ENCODE measurements around the gene ANTXR2.
"Not testable (repeated sequence)": the region's sequence is repeated elsewhere in the genome, so short reads cannot be mapped to it uniquely, and the experiment has no call there.

Gene ANTXR2

DNA sequence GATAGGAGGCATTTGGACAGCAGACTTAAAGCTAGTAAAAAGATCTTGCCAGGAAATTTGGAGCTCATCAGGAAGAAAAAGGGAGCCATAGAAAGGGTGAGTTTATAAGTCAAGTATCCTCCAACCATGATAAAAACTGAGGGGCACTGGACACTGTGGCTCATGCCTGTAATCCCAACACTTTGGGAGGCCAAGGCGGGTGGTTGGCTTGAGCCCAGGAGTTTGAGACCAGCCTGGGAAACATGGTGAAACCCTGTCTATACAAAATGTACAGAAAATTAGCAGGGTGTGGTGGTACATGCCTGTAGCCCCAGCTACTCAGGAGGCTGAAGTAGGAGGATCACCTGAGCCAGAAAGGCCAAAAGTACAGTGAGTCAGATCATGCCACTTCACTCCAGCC is 48.7 kb downstream of the ANTXR2 start:
- DNase-seq (ENCODE audit: low spot score) = no peak

DNA sequence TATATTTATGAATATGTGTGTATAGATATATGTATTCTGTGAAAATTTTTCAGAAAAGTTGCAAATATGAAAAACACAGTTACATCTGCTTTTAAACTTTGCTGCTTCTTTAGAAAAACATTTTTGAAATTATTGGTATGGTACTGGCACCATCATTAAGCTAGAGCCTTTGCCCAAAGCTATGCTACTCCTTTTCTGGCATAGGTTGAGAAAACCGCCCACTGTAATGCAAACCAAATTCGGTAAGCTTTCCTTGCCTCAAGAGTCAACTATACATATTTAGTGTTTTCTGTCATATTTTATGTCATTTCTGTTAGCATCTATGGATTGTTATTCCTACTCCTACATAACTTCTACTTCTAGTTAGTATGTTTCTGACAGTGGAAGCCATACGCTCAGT is 50.7 kb downstream of the ANTXR2 start:
- DNase-seq (ENCODE audit: low spot score) = no peak

DNA sequence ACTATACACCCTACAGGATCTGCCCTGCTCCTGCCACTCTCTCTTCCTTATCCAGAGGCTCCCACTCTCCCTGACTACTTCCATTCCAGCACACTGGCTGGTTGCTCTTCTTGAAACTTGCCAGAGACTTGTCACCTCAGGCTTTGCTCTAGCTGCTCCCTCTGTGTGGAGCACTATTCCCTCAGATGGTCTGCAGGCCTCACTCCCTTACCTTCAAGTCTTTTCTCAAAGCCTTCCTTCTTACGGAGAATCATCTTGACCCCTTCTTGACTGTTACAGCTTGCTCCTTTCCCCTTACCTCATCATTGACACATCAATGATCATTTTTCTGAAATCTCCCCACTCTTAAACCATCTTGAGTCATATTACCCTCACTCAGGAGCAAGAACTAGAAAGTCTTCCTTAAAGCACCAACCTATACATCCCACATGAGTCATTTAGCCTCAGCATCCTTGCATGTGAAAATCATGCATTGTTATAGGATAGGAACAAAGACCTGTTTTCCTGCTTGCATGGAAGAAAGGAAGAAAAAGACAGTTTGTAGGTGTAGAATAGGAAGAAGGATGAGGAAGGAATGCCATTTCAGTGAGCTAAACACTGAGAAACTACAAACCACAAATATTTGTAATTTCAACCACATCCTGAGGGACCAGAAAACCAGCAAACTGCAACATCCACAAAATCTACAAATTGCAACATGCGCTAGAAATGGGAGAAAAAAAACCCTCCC is 55.7 kb downstream of the ANTXR2 start:
- peak; percentile 53 for DNase-seq (ENCODE audit: low spot score)

DNA sequence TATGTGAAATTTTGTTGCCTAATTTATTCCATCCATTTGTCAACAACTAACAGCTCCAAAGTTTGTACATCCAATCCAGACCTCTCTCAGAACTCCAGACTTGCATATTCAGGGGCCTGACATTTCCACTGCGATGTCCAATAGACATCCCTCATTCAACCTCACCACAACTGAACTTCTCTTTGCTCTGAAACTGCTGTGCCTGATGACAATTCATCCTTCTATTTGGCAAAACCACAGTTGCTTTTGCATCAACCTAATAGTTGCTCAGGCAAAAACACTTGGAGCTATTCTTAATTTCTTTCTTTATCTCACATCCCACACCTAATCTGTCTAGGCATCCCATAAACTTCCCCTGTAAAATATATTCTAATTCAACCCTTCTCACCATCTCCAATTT is 56.5 kb downstream of the ANTXR2 start:
- no peak for DNase-seq (ENCODE audit: low spot score)

DNA sequence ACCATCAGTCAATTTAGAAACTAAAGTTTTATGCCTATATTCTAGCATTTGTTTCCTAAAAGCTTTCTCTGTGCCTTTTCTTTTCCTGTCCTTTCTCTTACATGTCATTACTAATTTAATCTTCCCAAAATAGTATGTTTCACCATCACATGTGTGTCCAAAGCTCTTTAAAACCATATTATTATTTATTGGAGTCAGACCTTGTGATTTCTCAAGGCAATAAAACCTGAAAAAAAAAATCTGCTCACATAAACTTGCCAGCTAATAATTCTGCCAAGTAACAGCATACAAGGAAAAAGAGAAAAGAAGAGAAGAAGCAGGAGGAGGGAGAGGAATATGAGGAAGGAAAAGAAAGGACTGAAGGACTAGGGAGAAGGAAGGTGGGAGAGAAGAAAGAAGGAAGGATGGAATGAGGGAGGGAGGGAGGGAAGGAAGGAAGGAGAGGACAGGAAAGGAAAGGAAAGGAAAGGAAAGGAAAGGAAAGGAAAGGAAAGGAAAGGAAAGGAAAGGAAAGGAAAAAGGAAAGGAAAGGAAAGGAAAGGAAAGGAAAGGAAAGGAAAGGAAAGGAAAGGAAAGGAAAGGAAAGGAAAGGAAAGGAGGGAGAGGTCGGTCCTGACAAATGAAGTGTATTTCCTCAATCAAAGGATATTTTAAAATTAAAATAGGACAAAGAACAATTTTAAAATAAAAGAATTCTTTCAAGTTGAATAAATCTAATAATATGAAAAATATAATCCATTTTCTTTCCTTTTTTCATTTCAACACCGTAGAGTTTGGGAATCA is 57.4 kb downstream of the ANTXR2 start:
- DNase-seq (ENCODE audit: low spot score) = no peak

DNA sequence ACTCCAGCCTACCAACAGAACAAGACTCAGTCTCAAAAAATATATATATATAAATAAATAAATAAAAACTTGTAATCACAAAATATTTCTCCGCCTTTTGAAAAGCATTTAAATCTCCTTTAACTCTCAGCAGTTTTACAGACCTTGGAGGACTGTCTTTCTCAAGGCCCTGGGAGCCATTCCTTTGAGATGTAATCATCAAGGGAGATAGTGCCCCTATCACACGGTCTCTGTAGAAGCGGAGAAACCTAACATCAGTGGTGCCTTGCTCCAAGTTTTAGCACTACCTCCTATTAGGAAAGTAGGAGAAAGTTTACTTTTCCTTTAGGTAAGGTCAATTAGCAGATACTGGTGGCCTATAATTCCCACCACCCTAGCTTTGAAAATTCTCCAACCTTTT is 58.5 kb downstream of the ANTXR2 start:
- no peak for DNase-seq (ENCODE audit: low spot score)

DNA sequence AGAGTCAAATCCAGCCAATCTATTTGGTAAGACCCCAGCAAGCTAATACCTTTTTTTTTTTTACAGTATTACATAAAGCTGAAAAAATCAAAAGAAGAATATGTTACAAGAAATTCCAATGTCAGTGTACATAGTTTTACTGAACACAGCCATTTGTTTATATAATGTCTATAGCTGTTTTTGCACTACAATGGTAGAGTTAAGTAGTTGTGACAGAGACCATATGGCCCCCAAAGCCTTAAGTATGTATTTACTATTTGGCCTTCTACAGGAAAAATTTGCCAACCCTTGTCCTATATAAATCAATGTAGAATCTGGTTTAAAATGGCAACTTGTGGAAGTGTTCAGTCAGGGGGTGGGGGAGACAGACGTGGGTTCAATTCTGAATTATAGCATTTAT is 60.7 kb downstream of the ANTXR2 start:
- no peak for DNase-seq (ENCODE audit: low spot score)

DNA sequence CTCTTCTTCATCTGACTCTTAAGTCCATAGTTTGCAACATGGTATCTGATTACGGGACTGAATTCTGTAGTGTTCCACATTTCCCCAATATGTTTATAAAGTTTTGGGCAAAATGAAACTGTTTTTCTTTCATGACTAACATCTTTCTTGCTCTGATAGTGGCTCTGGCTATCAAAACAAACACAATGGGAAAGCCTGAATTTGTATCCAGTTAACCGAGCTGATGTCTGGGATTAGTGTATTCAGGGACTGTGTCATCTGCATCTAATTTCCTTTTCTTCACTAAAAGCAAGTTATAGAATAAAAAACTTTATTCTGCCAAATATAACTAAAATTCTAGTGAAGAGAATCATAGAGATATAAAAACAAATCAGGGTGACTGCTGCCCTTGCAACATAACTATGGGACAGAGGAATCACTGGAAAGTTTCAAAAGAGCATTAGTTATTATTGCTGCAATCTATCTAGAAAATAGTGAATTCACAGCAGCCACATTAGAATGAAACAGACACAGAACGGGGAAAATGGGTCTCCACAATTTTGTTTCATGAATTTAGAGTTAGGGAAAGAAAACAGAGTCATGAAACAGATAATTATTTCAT is 61.3 kb downstream of the ANTXR2 start:
- no peak for DNase-seq (ENCODE audit: low spot score)

DNA sequence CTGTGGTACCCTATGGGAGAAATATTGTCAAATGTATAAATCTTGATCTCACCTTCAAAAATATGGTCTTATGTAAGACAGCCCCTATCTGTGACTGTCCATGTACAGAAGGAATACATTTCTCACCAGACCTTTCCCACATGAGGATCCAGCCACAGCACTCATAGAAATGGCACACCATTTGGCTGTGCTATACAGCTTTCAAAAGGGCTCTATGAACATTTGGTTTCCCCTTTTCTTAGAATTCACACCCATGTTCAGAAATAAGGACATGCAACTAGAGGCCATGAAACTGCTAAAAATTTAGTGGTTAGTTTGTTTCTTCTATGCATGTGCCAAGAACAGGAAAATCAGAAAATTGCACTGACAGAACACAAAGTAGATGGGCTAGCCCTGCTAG is 62.7 kb downstream of the ANTXR2 start:
- no peak for DNase-seq (ENCODE audit: low spot score)

DNA sequence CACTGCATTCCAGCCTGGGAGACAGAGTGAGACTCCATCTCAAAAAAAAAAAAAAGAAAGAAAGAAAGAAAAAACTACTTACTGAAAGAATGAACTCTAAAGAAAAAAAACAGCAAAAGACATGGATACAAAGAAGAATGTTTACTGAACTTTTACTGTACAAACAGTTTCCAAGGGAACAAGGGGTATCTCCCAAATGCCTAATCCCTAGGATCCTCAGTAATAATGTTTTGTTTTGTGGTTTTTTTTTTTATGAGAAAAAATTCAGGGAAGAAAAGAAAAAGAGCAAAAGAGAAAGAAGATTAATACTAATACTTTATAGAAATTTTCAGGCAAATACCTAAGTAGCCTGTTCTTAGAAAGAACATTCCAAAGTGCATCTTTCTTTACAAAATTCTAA is 63.2 kb downstream of the ANTXR2 start:
- no peak for DNase-seq (ENCODE audit: low spot score)

DNA sequence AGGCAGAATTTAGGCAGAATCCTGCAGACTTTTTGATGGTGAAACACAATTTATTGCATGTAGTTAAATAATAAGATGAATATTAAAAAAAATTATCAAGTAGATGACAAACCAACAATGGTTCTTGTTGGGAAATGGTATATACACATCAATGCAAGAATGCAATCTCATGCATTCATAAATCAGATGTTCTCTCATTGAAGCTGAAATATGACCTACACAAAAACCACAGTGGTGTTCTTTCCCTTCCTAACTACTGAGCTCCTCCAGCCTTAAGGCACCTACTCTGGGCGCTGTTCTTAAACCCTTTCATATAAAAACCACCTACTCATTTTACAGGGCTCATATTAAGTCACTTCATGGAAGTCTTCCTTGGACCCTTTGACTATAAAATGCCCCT is 64.1 kb downstream of the ANTXR2 start:
- no peak for DNase-seq (ENCODE audit: low spot score)

DNA sequence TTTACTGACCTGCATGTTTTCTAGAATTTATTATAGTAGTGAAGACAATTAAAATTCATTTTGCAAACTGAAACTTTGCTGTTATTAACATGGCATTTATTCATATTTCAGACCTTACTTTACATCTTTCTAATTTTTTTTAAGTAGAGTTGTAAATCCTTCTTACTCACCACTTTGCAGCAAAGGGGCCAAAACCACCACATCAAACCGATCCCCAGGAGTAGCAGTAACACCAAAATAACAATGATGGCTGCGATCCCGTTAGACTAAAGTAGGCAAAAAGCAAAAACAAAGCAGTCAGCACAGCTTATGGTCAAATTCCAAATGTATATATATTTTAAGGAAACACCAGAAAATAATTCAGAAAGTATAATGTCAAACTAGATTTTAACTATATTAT is 64.7 kb downstream of the ANTXR2 start:
- no peak for DNase-seq (ENCODE audit: low spot score)

DNA sequence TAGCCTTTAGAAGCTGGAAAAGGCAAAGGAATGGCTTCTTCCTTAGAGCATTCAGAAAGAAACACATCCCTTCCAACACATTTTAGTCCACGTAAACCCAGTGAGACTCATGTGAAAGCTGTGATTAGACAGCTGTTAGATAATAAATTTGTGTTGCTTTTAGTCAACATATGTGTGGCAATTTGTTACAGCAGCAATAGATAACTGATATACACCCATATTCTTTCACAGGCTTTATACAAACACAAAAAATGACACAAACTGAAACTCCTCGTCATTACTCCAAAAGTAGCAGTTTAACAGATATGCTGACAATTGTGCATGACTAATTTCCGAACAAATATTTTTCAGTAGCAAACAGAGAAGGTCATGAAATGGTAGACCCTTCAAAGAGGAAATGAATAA is 65.3 kb downstream of the ANTXR2 start:
- no peak for DNase-seq (ENCODE audit: low spot score)

DNA sequence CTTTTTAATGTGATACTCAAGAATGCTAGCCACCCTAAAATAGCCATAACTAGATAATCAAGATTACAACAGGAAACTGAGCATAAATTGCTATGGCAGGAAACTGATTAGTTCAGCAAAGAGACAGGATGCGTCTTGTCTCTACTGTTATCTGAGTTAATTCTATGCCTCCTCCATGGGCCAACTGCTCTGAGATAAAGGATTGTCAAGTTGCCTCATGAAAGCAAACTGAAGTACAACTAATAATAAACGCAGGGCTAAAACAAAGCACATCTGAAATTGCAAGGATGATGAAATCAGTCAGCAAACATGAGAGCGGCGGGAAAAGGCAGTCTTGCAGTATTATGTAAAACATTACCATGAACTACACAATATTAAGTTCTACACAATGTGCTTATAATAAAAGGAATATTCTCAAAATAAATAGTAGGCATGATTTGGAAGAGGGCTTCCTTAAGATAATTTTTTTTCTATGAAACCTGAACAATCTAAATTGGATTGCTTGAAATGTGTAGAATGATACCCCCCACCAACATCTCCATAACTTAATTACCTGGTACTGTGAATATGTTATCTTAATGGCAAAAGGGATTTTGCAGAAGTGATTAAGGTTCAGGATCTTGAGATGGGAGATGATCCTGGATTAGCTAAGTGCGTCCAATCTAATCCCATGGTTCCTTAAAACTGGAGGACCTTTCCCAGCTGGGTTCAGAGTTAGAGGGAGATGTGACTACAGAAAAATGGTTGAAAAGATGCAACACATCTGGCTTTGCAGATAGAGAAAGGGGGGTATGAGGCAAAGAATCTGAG is 65.9 kb downstream of the ANTXR2 start:
- no peak for DNase-seq (ENCODE audit: low spot score)

DNA sequence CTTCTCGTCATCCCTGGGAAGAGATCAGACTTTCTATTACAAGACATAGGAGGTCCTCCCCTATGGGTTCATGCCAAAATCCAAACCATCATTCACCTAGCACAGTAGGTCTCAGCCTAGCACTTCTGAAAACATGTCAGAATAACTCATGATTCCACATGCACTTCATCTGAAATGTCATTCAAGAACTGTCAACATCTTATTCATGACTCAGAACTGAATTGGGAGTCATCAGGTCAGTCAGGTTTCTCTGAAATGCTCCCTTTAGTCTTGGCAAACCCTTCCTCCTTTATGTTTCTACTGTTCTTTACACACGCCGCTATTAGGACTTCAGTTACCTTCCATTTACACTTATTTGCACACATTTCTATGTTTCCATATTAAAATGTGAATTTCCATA is 67.2 kb downstream of the ANTXR2 start:
- peak; percentile 84 for DNase-seq (ENCODE audit: low spot score)

DNA sequence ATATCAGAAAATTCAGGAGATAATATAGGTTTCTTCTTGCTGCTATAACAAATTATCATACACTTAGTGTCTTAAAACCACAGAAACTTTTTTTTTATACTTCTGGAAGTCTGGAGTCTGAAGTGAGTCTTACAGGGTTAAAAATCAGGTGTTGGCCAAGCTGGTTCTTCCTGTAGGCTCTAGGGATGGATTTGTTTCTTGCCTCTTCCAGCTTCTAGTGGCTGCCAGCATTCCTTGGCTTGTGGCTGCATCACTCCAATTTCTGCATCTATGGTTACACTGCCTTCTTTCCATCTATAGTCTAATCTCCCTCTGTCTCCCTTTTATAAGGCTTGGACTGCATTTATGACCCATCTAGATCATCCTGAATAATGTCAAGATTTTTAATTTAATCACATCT is 68.7 kb downstream of the ANTXR2 start:
- no peak for DNase-seq (ENCODE audit: low spot score)

DNA sequence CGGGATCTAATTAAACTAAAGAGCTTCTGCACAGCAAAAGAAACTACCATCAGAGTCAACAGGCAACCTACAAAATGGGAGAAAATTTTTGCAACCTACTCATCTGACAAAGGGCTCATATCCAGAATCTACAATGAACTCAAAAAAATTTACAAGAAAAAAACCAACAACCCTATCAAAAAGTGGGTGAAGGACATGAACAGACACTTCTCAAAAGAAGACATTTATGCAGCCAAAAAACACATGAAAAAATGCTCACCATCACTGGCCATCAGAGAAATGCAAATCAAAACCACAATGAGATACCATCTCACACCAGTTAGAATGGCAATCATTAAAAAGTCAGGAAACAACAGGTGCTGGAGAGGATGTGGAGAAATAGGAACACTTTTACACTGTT is 70.5 kb downstream of the ANTXR2 start:
- not testable (repeated sequence) for DNase-seq (ENCODE audit: low spot score)

DNA sequence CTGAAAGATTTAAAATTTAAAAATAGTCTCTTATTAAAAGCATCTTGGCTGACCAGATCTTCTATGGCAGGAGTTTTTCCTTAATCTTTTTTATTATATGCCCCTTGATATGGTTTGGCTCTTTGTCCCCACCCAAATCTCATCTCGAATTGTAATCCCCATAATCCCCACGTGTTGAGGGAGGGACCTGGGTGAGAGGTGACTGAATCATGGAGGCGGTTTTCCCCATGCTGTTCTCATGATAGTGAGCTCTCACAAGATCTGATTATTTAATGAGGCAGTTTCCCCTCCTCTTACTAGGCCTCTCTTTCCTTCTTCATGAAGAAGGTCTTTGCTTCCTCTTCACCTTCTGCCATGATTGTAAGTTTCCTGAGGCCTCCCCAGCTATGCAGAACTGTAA is 74.0 kb downstream of the ANTXR2 start:
- not testable (repeated sequence) for DNase-seq (ENCODE audit: low spot score)

DNA sequence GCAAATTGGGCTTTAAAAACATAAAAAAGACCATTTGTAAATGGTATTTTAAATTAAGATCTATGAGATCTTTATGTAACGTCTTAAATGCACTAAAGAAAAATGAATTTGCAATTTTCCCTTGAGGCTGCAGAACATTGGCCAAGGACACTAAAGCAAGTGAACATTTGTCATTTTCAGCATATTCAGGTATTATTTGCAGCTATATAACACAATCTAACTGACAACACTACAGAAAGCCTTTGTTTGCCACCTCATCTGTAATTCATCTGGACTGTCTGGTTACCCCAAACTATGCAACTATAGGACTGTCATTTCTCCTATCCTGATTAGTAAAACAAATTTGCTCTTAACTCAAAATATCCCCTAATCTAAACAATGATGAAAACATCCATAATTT is 74.8 kb downstream of the ANTXR2 start:
- DNase-seq (ENCODE audit: low spot score) = no peak

DNA sequence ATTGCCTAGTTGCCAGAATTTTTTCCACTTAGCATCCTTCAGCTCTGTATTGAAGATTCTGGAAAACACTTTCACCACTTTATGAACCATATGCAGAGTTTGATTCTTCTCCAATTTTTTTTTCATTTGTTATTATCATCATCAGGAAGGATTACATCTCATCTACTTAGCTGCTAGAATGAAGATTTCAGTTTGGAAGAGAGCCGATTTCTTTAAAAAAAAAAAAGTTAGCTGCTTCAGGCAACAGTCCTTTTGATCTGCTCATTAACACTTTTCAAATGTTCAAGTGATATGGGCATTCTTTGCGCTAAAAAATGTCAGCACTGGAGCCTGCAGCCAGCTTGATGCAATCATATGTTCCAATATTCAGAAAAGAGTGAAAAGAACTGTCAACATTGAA is 76.2 kb downstream of the ANTXR2 start:
- DNase-seq (ENCODE audit: low spot score) = no peak

DNA sequence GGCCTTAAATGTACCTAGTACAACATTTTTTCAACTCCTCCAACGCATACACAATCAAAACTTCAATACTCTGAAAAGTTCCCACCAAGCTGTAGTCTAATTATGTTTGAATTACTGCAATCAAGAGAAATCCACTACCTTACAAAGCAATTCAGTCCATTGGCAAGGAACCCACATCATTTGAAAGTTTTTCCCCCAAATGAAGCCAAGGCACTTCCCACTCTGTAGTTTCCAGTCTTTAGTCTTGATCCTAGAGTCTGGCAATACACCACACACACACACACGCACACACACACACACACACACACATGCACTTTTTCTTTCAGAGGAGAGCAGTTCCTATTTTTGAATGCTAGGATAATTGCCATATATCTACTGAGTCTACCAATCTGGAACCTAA is 79.6 kb downstream of the ANTXR2 start:
- DNase-seq (ENCODE audit: low spot score) = no peak

DNA sequence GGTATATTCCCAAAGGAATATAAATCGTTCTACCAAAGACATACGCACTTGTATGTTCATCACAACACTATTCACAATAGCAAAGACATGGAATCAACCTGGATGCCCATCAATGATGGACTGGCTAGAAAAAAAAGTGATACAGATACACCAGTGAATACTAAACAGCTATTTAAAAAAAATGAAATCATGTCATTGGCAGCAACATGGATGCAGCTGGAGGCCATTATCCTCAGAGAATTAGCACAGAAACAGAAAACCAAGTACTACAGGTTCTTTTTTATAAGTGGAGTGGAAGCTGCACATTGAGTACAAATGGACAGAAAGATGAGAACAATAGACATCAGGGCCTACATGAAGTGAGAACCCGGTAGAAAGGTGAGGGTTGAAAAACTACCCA is 81.4 kb downstream of the ANTXR2 start:
- no peak for DNase-seq (ENCODE audit: low spot score)

DNA sequence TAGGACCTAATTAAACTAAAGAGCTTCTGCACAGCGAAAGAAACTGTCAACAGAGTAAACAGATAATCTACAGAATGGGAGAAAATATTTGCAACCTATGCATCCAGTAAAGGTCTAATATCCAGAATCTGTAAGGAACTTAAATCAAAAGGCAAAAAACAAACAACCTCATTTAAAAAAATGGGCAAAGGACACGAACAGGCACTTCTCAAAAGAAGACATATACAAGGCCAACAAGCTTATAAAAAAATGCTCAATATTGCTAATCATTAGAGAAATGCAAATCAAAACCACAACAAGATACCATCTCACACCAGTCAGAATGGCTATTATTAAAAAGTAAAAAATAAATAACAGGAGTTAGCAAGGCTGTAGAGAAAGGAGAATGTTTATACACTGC is 81.9 kb downstream of the ANTXR2 start:
- DNase-seq (ENCODE audit: low spot score) = not testable (repeated sequence)
